HG02571 (cell line): Measurements from ENCODE around the gene LMX1B.

Source experiments
- ATAC-seq: cut with Tn5 transposase; IDR thresholded peaks from one replicate; pipeline ENCODE4 v1.9.1; 2021; ENCODE audit warnings: mild to moderate bottlenecking, moderate library complexity; ENCODE audit not compliant: unreplicated experiment

The LMX1B gene

DNA sequence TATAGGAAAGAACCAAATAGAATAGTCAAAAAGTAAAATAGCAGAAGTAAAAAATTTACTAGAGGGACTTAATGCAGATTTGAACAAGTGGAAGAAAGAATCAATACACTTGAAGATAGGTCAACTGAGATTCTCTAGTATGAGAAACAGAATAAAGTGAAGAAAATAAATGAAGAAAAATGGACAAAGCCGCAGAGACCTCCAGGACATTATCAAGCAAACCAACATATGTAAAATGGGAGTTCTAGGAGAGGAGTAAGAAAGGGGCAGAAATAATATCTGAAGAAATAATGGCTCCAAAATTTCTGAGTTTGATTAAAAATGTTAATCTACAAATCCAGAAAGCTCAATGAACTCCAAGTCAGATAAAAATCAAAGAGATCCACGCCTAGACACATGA lies 121.1 kb downstream of the LMX1B start:
- no peak for ATAC-seq

DNA sequence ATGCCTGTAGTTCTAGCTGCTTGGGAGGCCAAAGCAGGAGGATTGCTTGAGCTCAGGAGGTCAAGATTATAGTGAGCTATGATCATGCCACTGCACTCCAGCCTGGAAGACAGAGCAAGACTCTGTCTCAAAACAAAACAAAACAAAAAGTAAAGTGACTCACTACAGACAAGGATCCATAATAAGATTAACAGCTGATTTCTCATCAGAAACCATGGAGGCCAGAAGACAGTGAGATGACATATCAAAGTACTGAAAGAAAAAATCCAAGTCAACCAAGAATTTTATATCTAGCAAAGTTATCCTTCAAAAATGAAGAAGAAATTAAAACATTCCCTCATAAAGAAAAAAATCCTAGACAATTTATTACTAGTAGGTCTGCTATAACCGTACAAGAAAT lies 121.8 kb downstream of the LMX1B start:
- no peak for ATAC-seq

DNA sequence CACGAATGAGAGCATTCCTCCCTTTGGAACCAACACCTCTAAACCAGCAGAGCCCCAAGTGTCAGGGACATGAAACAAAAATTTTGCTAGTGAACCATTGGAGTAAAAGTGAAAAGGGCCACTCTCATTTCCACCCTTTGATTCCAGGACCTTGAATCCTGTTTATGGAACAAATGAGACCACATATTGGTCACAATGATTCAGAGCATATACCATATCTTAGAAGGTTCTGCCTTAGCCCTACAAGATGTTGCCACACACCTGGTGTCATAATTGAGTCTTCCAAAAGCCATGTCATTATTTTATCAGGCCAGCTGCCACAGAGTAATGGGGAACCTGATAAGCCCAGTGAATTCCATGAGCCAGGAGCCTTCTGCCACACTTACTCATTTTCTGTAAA lies 124.8 kb downstream of the LMX1B start:
- no peak for ATAC-seq

DNA sequence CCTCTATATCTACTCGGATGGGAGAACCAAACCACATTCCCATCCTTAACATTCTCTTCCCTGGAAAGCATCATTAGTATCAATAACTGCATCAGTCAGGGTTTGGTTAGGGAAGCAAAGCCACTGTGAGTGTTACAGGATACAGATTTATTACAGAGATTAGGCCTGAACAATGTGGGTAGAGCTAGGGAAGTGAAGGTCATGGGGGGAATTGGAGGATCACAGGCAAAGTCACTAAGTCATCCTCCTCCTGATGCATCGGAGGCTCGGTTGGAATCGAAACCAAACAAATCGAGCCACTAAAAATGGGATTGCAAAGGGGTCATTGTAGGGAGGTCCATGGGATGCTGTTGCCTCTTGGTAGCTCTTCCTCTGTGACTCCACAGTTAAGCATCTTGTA lies 129.3 kb downstream of the LMX1B start:
- ATAC-seq = no peak

DNA sequence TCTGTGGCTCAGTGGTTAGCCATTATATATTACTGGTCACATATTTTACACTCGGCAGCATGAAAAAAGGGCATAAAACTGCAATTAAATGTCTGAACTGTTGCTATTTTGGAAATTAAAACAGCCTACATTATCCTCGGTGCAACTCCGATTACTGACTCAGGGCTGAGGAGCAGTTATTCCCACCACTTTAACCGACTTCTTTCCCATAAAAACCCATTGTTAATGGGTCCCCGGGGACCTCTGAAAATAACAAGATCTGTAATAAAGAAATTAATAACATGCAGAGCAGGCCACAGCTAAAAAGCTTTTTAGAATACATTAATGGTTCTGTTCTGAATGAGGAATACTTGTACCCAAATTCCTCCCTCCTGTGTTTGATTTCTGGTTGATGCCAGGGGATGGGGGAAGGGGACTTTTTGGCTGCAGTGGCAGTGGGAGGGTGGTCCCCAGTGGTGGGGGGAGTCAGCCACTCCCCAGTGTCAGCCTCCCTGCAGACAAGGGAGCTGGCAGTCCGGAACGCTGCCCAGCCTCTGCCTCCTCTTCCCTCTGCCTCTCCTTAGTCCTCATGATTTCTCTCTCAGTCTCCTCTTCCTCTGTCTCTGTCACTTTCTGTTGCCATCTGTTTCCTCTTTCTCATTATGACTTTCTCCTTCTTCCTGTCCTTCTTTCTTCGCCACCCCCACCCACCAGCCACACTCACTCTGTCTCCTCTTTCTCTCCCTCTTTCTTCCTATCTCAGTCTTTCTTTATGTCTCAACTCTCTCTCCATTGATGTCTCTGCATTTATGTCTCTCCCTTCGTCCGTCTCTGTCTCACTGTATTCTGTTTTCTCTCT lies 132.1 kb downstream of the LMX1B start:
- no peak for ATAC-seq
